ENCODE data around the gene RPL31. TPM values are rescaled to one million over a fixed set of nuclear protein-coding genes. Genes with fewer than 3 reads are reported as not detected.

Gene RPL31
- total RNA-seq, 6 experiments from 2014 or later, result 947 to 1,348 (median 1,137) TPM

- no peak for DNase-seq
- TF ChIP-seq CTCF (IDR thresholded peaks at IDR 0.05), result no peak
- no peak overlapping the region for H3K27ac Mint-ChIP-seq
- no peaks in the 10 kb centered on the region for H3K9me3 Mint-ChIP-seq
- peaks cover 16% of the 10 kb centered on the region for H3K4me1 Mint-ChIP-seq (ENCODE audit: low read depth)
- H3K27me3 Mint-ChIP-seq (ENCODE audit: insufficient read depth), result peaks cover 4% of the 10 kb centered on the region
- H3K4me3 Mint-ChIP-seq, result no peak overlapping the region
- H3K36me3 Mint-ChIP-seq (ENCODE audit: low read depth), result no peaks in the 10 kb centered on the region; the same call in 1 of the 2 replicates
Measured at GRCh38 chr2:100968146-100969145, 33.6 kb upstream of the RPL31 start.

- Mint-ChIP-seq H3K4me1 (ENCODE audit: low read depth) (peaks cover 6% of the 10 kb centered on the region), H3K36me3 (ENCODE audit: low read depth) (peaks cover 2% of the 10 kb centered on the region), H3K9me3 (no peaks in the 10 kb centered on the region), H3K27me3 (ENCODE audit: insufficient read depth) (peaks cover 4% of the 10 kb centered on the region), H3K4me3 (no peak overlapping the region), H3K27ac (no peak overlapping the region)
- TF ChIP-seq CTCF (IDR thresholded peaks at IDR 0.05), result no peak
- DNase-seq, result no peak
Measured at GRCh38 chr2:100969998-100970397, 32.1 kb upstream of the RPL31 start.

GRCh38 chr2:100971221-100971620 is 30.9 kb upstream of the RPL31 start:
- no peak overlapping the region for H3K4me3 Mint-ChIP-seq
- H3K27ac Mint-ChIP-seq, result no peak overlapping the region
- peaks cover 4% of the 10 kb centered on the region for H3K27me3 Mint-ChIP-seq (ENCODE audit: insufficient read depth)
- no peaks in the 10 kb centered on the region for H3K9me3 Mint-ChIP-seq
- TF ChIP-seq CTCF (IDR thresholded peaks at IDR 0.05), result no peak
- peaks cover 4% of the 10 kb centered on the region for H3K36me3 Mint-ChIP-seq (ENCODE audit: low read depth)
- H3K4me1 Mint-ChIP-seq (ENCODE audit: low read depth), result no peaks in the 10 kb centered on the region
- DNase-seq, result no peak

GRCh38 chr2:100972452-100972851 is 29.6 kb upstream of the RPL31 start:
- H3K9me3 Mint-ChIP-seq, result no peaks in the 10 kb centered on the region
- DNase-seq, result no peak
- TF ChIP-seq CTCF (IDR thresholded peaks at IDR 0.05), result no peak

GRCh38 chr2:100974712-100975520 is 27.2 kb upstream of the RPL31 start:
- Mint-ChIP-seq H3K27me3 (ENCODE audit: insufficient read depth) (peaks cover 1% of the 10 kb centered on the region; the same call in 1 of the 2 replicates), H3K36me3 (ENCODE audit: low read depth) (peaks cover 4% of the 10 kb centered on the region; the same call in 1 of the 2 replicates), H3K9me3 (no peaks in the 10 kb centered on the region), H3K4me1 (ENCODE audit: low read depth) (peaks cover 22% of the 10 kb centered on the region), H3K4me3 (no peak overlapping the region), H3K27ac (no peak overlapping the region)
- no peak for DNase-seq
- no peak for TF ChIP-seq CTCF (IDR thresholded peaks at IDR 0.05)

More at GRCh38 chr2:100972452-100972851, 29.6 kb upstream of the RPL31 start:
- Mint-ChIP-seq H3K4me1 (ENCODE audit: low read depth) (0 out of 2 replicates have a peak, but pooled peaks cover 7% of the 10 kb centered on the region), H3K27ac (no peak overlapping the region), H3K4me3 (no peak overlapping the region), H3K36me3 (ENCODE audit: low read depth) (peaks cover 4% of the 10 kb centered on the region; the same call in 1 of the 2 replicates), H3K27me3 (ENCODE audit: insufficient read depth) (peaks cover 1% of the 10 kb centered on the region; the same call in 1 of the 2 replicates)

Measured in HFFc6 (cell line).